ENCODE data around the gene PXN.

Gene PXN

DNA sequence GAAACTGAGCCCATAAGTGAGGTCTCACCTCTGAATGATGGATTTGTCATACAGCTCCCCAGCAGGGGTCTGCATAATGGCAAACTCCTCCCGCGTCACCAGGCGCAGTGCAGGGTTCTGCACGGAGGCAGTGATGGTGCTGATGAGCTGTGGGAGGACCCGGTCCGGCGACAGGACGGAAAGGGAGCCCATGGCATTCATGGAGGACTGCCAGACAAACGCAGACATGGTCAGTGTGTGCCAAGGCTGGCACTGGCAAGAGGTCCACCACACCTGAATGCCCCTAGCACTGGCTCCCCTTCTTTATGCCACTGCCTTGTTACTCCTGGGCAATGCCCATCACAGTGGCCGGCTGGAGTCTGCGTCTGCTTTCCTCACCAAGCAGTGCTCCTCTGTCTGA, 103.7 kb downstream of the PXN start:
- no peak overlapping the region for H3K4me3 ChIP-seq (ENCODE audit: low read depth, low read length)
- DNase-seq, result no peak
- peaks cover 90% of the 10 kb centered on the region for H3K36me3 ChIP-seq (replicated peaks)
- in situ Hi-C loops (cut with HindIII; ENCODE audit: low pct_ligation_motif_present, low sequenced_read_pairs), result no loop called here
- H3K27me3 ChIP-seq (replicated peaks), result no peaks in the 10 kb centered on the region
- H3K27ac ChIP-seq, result no peak overlapping the region
- TF ChIP-seq CTCF (IDR thresholded peaks at IDR 0.05; ENCODE audit: low read depth, low read length, missing control alignments), result no peak
